K562 (cell line): ENCODE results near the gene FBXW11. TPM values are rescaled to one million over a fixed set of nuclear protein-coding genes. Genes with fewer than 3 reads are reported as not detected.
A peak's percentile ranks its signal among the peaks of the same experiment; 100 is the strongest.

Experiments used
- ATAC-seq: fragments of 200-7000 bp; cut with Tn5 transposase; 3 replicates; pipeline ENCODE4 v1.9.1; 2020; ENCODE audit warnings: moderate library complexity
- BruUV-seq: library from RNA; stranded (reverse); fragments of 400-500 nt; replicated peaks from 2 replicates; lab custom pipeline; 2021; lab: Mats Ljungman, UMichigan
- CTCF ChIA-PET: fragments of 300-600 bp; formaldehyde crosslinking; extraction: SDS; loops from one replicate; lab custom pipeline; 2021; ENCODE audit warnings: low intra/inter-chr PET ratio; lab: Yijun Ruan, JAX
- POLR2A ChIA-PET: fragments of 300-600, 350-650 bp; sonication (Branson Sonifier 250); formaldehyde crosslinking; extraction: SDS; loops from one replicate; lab custom pipeline; 2021; ENCODE audit warnings: antibody characterized with exemption, inconsistent platforms; lab: Yijun Ruan, JAX
- DNase-seq, 4 experiments: peaks; one replicate each; pipeline versions ENCODE4 v3.0.0 to v3.0.0-alpha.2; 2011 to 2018; ENCODE audit warnings: low spot score in 3 of 4, mixed read lengths in 3 of 4; ENCODE audit errors: extremely low read depth in 1 of 4
- FAIRE-seq: peaks from 2 replicates; lab custom pipeline; 2011; peaks lifted over from hg19 to GRCh38; lab: Jason Lieb, UNC
- H2AFZ ChIP-seq: 2 replicates; pipeline ENCODE4 v1.6.0; 2011; ENCODE audit warnings: low read depth, low read length, control low read depth, inconsistent platforms
- H3K27ac ChIP-seq: fragments of 200-600 bp; 3 replicates; pipeline ENCODE4 v1.8.0; 2011; ENCODE audit warnings: low read depth, mild to moderate bottlenecking, control low read depth, inconsistent platforms, low read length, moderate library complexity, mixed read lengths; ENCODE audit errors: extremely low read depth
- H3K27me3 ChIP-seq, 2 experiments: fragments of 300-600 bp in 1 of 2; 2 replicates in 1 of 2; 3 replicates in 1 of 2; pipeline versions ENCODE4 v1.6.0 to v1.8.0; 2011; ENCODE audit warnings: inconsistent platforms in 2 of 2, low read length in 2 of 2, mild to moderate bottlenecking in 1 of 2, mixed read lengths in 1 of 2, moderate library complexity in 1 of 2; ENCODE audit not compliant: control insufficient read depth in 2 of 2, insufficient read depth in 2 of 2
- H3K36me3 ChIP-seq: fragments of 300-600 bp; 3 replicates; pipeline ENCODE4 v1.8.0; 2011; ENCODE audit warnings: mild to moderate bottlenecking, low read length, inconsistent platforms; ENCODE audit not compliant: control insufficient read depth, insufficient read depth
- H3K4me1 ChIP-seq, 2 experiments: fragments of 200-600 bp in 1 of 2; replicated peaks in 1 of 2; 2 replicates in 1 of 2; 3 replicates in 1 of 2; pipeline versions ENCODE4 v1.5.1 to v1.8.0; 2011; ENCODE audit warnings: inconsistent platforms in 2 of 2, low read length in 2 of 2, mild to moderate bottlenecking in 1 of 2, mixed read lengths in 1 of 2, moderate library complexity in 1 of 2; ENCODE audit not compliant: control insufficient read depth in 2 of 2, insufficient read depth in 2 of 2
- H3K4me2 ChIP-seq: 2 replicates; pipeline ENCODE4 v1.6.1; 2011; ENCODE audit warnings: low read length, control low read depth, inconsistent platforms, mixed read lengths; ENCODE audit not compliant: insufficient read depth
- H3K4me3 ChIP-seq: fragments of 200-600 bp; sonication (generic), shearing (Covaris generic); 2 replicates; pipeline ENCODE4 v1.5.1; 2016; ENCODE audit warnings: control low read depth, inconsistent platforms
- H3K79me2 ChIP-seq: fragments of 200-600 bp; 3 replicates; pipeline ENCODE4 v1.8.0; 2011; ENCODE audit warnings: low read length, inconsistent platforms; ENCODE audit not compliant: control insufficient read depth, insufficient read depth
- H3K9ac ChIP-seq, 2 experiments: 2 replicates each; pipeline versions ENCODE4 v1.6.0 to v1.6.1; 2011; ENCODE audit warnings: low read depth in 2 of 2, low read length in 2 of 2, control low read depth in 1 of 2, inconsistent platforms in 1 of 2, mild to moderate bottlenecking in 1 of 2, mixed read lengths in 1 of 2; ENCODE audit not compliant: insufficient read depth in 1 of 2
- H3K9me1 ChIP-seq: one replicate; pipeline ENCODE4 v1.6.0; 2011; ENCODE audit warnings: inconsistent platforms, mild to moderate bottlenecking, low read length, moderate library complexity; ENCODE audit not compliant: control insufficient read depth, insufficient read depth
- H3K9me3 ChIP-seq: replicated peaks from 2 replicates; pipeline ENCODE4 v1.5.1; 2011; ENCODE audit warnings: low read depth, low read length, inconsistent platforms; ENCODE audit not compliant: control insufficient read depth, insufficient read depth
- H4K20me1 ChIP-seq: replicated peaks from 2 replicates; pipeline ENCODE4 v1.6.1; 2011; ENCODE audit warnings: low read length, inconsistent platforms, mixed read lengths; ENCODE audit not compliant: control insufficient read depth, insufficient read depth
- CHD2 ChIP-seq: IDR thresholded peaks from 2 replicates; pipeline ENCODE4 v1.6.1; 2011; ENCODE audit warnings: low read depth, low read length
- SPI1 ChIP-seq: IDR thresholded peaks from 2 replicates; pipeline ENCODE4 v1.6.1; 2011; ENCODE audit warnings: low read depth, low read length, control low read depth, borderline replicate concordance
- TEAD1 ChIP-seq, 2 experiments: fragments of 450-650 bp in 1 of 2; sonication (generic) in 1 of 2; formaldehyde crosslinking; IDR thresholded peaks; 2 replicates each; pipeline versions ENCODE4 v1.4.0 to v1.8.0; 2020 to 2022; ENCODE audit warnings: mild to moderate bottlenecking in 2 of 2, missing genetic modification reagents in 1 of 2
- ZKSCAN1 ChIP-seq: fragments of 150-350 bp; IDR thresholded peaks from 2 replicates; pipeline ENCODE4 v1.6.1; 2016; ENCODE audit warnings: low read depth, low read length
- WGBS: fragments of 100-300 bp; shearing (Covaris generic); methylation state at CpG from one replicate; pipeline ENCODE4 v1.1.6; 2016; ENCODE audit warnings: low coverage, mixed read lengths; ENCODE audit not compliant: insufficient coverage; ENCODE audit errors: missing lambda C conversion rate; 5-methylcytosine and 5-hydroxymethylcytosine counted together
- in situ Hi-C: fragments of 300-500 bp; cut with MboI; formaldehyde crosslinking; loops from 4 replicates; pipeline ENCODE4 v1.15.0; 2018; ENCODE audit warnings: inconsistent platforms, mixed read lengths
- intact Hi-C: fragments of 100-400 bp; cut with micrococcal nuclease; formaldehyde crosslinking; loops from 2 replicates; pipeline ENCODE4 v1.14.2; 2022
- polyA plus RNA-seq, 8 experiments: library from polyadenylated mRNA; depleted of rRNA in 4 of 8; stranded (reverse) in 5 of 8; unstranded in 3 of 8; fragments of >200 nt; fragmentation: Nextera tagmentation in 2 of 8; fragmentation: Illumina TruSeq in 1 of 8; extraction: Ambion mirVana in 2 of 8; extraction: Trizol in 1 of 8; gene quantifications; 2 replicates each; pipeline versions ENCODE4 v1.2.1 to v1.2.3, GENCODE V29; 2011 to 2014; ENCODE audit warnings: inconsistent platforms in 1 of 8, missing spikeins in 1 of 8
- total RNA-seq, 7 experiments: library from RNA; depleted of rRNA in 6 of 7; stranded (reverse); fragments of >200 nt in 6 of 7; fragmentation: Illumina TruSeq in 2 of 7; extraction: Trizol in 2 of 7; gene quantifications; 2 replicates each; pipeline versions ENCODE4 v1.2.1 to v1.2.3, GENCODE V29; 2011 to 2021; ENCODE audit warnings: low replicate concordance in 1 of 7
- TF ChIP-seq, protein P1 (sequence below): sonication (generic); formaldehyde crosslinking; IDR thresholded peaks from 2 replicates; pipeline ENCODE4 v1.9.0; 2022; ENCODE audit warnings: mild to moderate bottlenecking, missing genetic modification reagents

Gene FBXW11
- total and polyA plus RNA-seq, 9 of the 15 experiments (the other 6 are each of a cell fraction or from before 2014, with no cell fraction given) = 3.0 to 28.6 (median 23.6) TPM

DNA sequence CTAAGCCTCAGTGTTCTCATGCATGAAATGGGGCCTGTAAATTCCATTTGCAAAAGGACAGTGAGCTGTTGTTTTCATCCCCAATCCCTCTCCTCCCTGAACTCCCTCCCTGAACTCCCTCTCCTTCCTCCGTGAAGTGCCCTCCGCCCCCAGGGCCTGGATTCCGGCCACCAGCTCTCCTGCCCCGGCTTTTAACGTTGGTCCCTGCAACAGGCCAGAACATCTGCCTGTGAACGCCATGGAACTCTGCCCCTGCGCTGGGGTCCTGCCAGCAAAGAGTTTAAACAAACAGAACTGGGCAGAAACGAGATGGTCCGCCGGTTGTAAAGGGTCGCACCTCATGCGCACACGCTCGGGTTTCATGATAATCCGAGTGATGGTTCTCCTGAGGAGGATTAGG lies 158.4 kb downstream of the FBXW11 start:
- Histone ChIP-seq H3K27ac (no peak overlapping the region), H3K27me3 (no peaks in the 10 kb centered on the region), H3K79me2 (no peaks in the 10 kb centered on the region), H3K4me3 (no peak overlapping the region), H3K36me3 (no peaks in the 10 kb centered on the region), H3K9me3 (no peaks in the 10 kb centered on the region), H4K20me1 (no peaks in the 10 kb centered on the region; the same call in 1 of the 2 replicates), H3K4me1 (peaks cover 0 to 11% of the 10 kb centered on the region in 2 experiments; a peak in 3 of 5 replicates), H3K9me1 (no peaks in the 10 kb centered on the region), H3K9ac (no peak overlapping the region), H2AFZ (no peak overlapping the region), H3K4me2 (no peak overlapping the region)
- no peak for FAIRE-seq
- BruUV-seq = no TSS peak
- POLR2A ChIA-PET = no interaction called here
- WGBS = 65% methylated on average over 15 of the region's 15 CpGs
- no peak for TF ChIP-seq TEAD1 (CRISPR knock-in tag; IDR thresholded peaks at IDR 0.05)
- in situ Hi-C loops (no loop called here), intact Hi-C loops (loop anchor here (5.0 kb wide), 2 partner anchors 216 to 431 kb away; partner anchors contain the start of gene FGF18)
- DNase-seq = no peak
- no peak for ATAC-seq
- CTCF ChIA-PET = no interaction called here

DNA sequence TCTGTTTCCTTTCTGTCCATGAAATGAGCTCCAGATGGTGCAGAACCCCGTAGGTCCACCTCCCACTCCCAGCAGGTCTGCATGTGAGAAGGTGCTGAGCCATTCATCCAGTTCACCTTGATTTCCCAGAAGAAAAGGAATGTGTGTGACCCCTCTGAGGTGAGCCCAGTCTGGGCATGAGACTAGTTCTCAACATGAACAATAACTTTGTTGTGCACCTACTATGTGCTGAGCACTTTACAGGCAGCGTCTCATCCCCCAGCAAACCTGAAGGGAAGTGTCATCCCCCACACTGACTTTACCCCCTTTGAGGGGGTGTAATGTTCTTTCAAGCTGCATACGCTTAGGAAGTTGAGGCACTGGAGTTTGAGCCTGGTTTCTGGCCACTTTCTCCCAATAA lies 159.4 kb downstream of the FBXW11 start:
- no TSS peak for BruUV-seq
- H3K27me3 ChIP-seq = no peaks in the 10 kb centered on the region
- DNase-seq (no peak), FAIRE-seq (no peak), ATAC-seq (no peak)
- no peak overlapping the region for H2AFZ ChIP-seq
- CTCF ChIA-PET = no interaction called here
- no peaks in the 10 kb centered on the region for H3K9me1 ChIP-seq
- in situ Hi-C loops = no loop called here
- H3K27ac ChIP-seq = no peak overlapping the region
- POLR2A ChIA-PET = interaction anchor here (0.7 kb wide), 1 partner anchor 280 kb away, joined by 3 read pairs; no protein-coding TSS in a partner anchor
- no peak overlapping the region for H3K9ac ChIP-seq
- no peaks in the 10 kb centered on the region; the same call in 1 of the 2 replicates for H4K20me1 ChIP-seq
- WGBS = 63% methylated on average over 3 of the region's 3 CpGs
- intact Hi-C loops = loop anchor here (5.0 kb wide), 2 partner anchors 215 to 430 kb away; partner anchors contain the start of gene FGF18
- H3K36me3 ChIP-seq = no peaks in the 10 kb centered on the region
- peaks cover 4 to 11% of the 10 kb centered on the region in 2 experiments; a peak in 4 of 5 replicates for H3K4me1 ChIP-seq
- no peaks in the 10 kb centered on the region for H3K79me2 ChIP-seq
- H3K4me2 ChIP-seq = no peak overlapping the region
- H3K9me3 ChIP-seq = no peaks in the 10 kb centered on the region
- TF ChIP-seq SPI1 (no peak), ZKSCAN1 (peak; percentile 88), CHD2 (no peak)
- TF ChIP-seq, protein P1, sequence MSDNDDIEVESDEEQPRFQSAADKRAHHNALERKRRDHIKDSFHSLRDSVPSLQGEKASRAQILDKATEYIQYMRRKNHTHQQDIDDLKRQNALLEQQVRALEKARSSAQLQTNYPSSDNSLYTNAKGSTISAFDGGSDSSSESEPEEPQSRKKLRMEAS = no peak
- no peak overlapping the region for H3K4me3 ChIP-seq
